ENCODE results near the gene OR10H4.

Gene OR10H4

GRCh38 chr19:15945301-15945700, 3.5 kb upstream of the OR10H4 start:
- no peaks in the 10 kb centered on the region for H3K27me3 ChIP-seq (ENCODE audit: insufficient read depth, low read length, poor library complexity)
- no peak overlapping the region for H3K27ac ChIP-seq (ENCODE audit: low read length)
- H2AFZ ChIP-seq (ENCODE audit: low read depth, low read length), result no peak overlapping the region
- DNase-seq (no peak), ATAC-seq (ENCODE audit: insufficient read depth, low read depth) (no peak)
- H3K4me1 ChIP-seq (ENCODE audit: insufficient read depth, low read length), result no peaks in the 10 kb centered on the region
- H3K36me3 ChIP-seq (ENCODE audit: insufficient read depth, low read length), result no peaks in the 10 kb centered on the region
- no peaks in the 10 kb centered on the region for H3K79me2 ChIP-seq (ENCODE audit: insufficient read depth, low read length)
- no peak overlapping the region for H3K4me2 ChIP-seq (ENCODE audit: insufficient read depth, low read length)
- TF ChIP-seq, protein P1, sequence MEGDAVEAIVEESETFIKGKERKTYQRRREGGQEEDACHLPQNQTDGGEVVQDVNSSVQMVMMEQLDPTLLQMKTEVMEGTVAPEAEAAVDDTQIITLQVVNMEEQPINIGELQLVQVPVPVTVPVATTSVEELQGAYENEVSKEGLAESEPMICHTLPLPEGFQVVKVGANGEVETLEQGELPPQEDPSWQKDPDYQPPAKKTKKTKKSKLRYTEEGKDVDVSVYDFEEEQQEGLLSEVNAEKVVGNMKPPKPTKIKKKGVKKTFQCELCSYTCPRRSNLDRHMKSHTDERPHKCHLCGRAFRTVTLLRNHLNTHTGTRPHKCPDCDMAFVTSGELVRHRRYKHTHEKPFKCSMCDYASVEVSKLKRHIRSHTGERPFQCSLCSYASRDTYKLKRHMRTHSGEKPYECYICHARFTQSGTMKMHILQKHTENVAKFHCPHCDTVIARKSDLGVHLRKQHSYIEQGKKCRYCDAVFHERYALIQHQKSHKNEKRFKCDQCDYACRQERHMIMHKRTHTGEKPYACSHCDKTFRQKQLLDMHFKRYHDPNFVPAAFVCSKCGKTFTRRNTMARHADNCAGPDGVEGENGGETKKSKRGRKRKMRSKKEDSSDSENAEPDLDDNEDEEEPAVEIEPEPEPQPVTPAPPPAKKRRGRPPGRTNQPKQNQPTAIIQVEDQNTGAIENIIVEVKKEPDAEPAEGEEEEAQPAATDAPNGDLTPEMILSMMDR (IDR thresholded peaks at IDR 0.05; ENCODE audit: borderline replicate concordance, extremely low read depth, low read length, poor library complexity, severe bottlenecking), result no peak
- TF ChIP-seq EZH2 (IDR thresholded peaks at IDR 0.05; ENCODE audit: borderline replicate concordance, low read depth, low read length, severe bottlenecking), result no peak
- no peak overlapping the region for H3K9ac ChIP-seq (ENCODE audit: low read depth, low read length)
- H3K9me3 ChIP-seq (ENCODE audit: insufficient read depth, low read length, severe bottlenecking), result peaks cover 16% of the 10 kb centered on the region
- H3K4me3 ChIP-seq (ENCODE audit: low read depth in 1 of 2, low read length in 2 of 2), result no peak overlapping the region
- no peaks in the 10 kb centered on the region for H4K20me1 ChIP-seq (ENCODE audit: insufficient read depth, low read length)

- TF ChIP-seq EZH2 (IDR thresholded peaks at IDR 0.05; ENCODE audit: borderline replicate concordance, low read depth, low read length, severe bottlenecking), result no peak
- TF ChIP-seq, protein P1 (IDR thresholded peaks at IDR 0.05; ENCODE audit: borderline replicate concordance, extremely low read depth, low read length, poor library complexity, severe bottlenecking), result no peak
- H3K9ac ChIP-seq (ENCODE audit: low read depth, low read length), result no peak overlapping the region
- ATAC-seq (ENCODE audit: insufficient read depth, low read depth) (no peak), DNase-seq (no peak)
- H4K20me1 ChIP-seq (ENCODE audit: insufficient read depth, low read length), result no peaks in the 10 kb centered on the region
- H2AFZ ChIP-seq (ENCODE audit: low read depth, low read length), result no peak overlapping the region
- no peaks in the 10 kb centered on the region for H3K4me1 ChIP-seq (ENCODE audit: insufficient read depth, low read length)
- no peaks in the 10 kb centered on the region for H3K27me3 ChIP-seq (ENCODE audit: insufficient read depth, low read length, poor library complexity)
- H3K9me3 ChIP-seq (ENCODE audit: insufficient read depth, low read length, severe bottlenecking), result no peaks in the 10 kb centered on the region
- H3K79me2 ChIP-seq (ENCODE audit: insufficient read depth, low read length), result no peaks in the 10 kb centered on the region
- H3K4me2 ChIP-seq (ENCODE audit: insufficient read depth, low read length), result no peak overlapping the region
- H3K36me3 ChIP-seq (ENCODE audit: insufficient read depth, low read length), result no peaks in the 10 kb centered on the region
- H3K4me3 ChIP-seq (ENCODE audit: low read depth in 1 of 2, low read length in 2 of 2), result no peak overlapping the region
- no peak overlapping the region for H3K27ac ChIP-seq (ENCODE audit: low read length)
Measured at GRCh38 chr19:15954820-15955219, 6.0 kb downstream of the OR10H4 start.

GRCh38 chr19:15962319-15962718, 13.5 kb downstream of the OR10H4 start:
- ATAC-seq (ENCODE audit: insufficient read depth, low read depth), result no peak
- DNase-seq, result peak; percentile 26
- Histone ChIP-seq H3K4me3 (ENCODE audit: low read depth in 1 of 2, low read length in 2 of 2) (no peak overlapping the region), H3K27ac (ENCODE audit: low read length) (no peak overlapping the region), H2AFZ (ENCODE audit: low read depth, low read length) (no peak overlapping the region), H3K9me3 (ENCODE audit: insufficient read depth, low read length, severe bottlenecking) (no peaks in the 10 kb centered on the region), H3K4me2 (ENCODE audit: insufficient read depth, low read length) (no peak overlapping the region), H3K4me1 (ENCODE audit: insufficient read depth, low read length) (no peaks in the 10 kb centered on the region), H3K79me2 (ENCODE audit: insufficient read depth, low read length) (no peaks in the 10 kb centered on the region), H3K27me3 (ENCODE audit: insufficient read depth, low read length, poor library complexity) (no peaks in the 10 kb centered on the region), H4K20me1 (ENCODE audit: insufficient read depth, low read length) (no peaks in the 10 kb centered on the region), H3K9ac (ENCODE audit: low read depth, low read length) (no peak overlapping the region), H3K36me3 (ENCODE audit: insufficient read depth, low read length) (no peaks in the 10 kb centered on the region)
- TF ChIP-seq EZH2 (IDR thresholded peaks at IDR 0.05; ENCODE audit: borderline replicate concordance, low read depth, low read length, severe bottlenecking), result no peak
- TF ChIP-seq, protein P1 (IDR thresholded peaks at IDR 0.05; ENCODE audit: borderline replicate concordance, extremely low read depth, low read length, poor library complexity, severe bottlenecking), result no peak

DNA sequence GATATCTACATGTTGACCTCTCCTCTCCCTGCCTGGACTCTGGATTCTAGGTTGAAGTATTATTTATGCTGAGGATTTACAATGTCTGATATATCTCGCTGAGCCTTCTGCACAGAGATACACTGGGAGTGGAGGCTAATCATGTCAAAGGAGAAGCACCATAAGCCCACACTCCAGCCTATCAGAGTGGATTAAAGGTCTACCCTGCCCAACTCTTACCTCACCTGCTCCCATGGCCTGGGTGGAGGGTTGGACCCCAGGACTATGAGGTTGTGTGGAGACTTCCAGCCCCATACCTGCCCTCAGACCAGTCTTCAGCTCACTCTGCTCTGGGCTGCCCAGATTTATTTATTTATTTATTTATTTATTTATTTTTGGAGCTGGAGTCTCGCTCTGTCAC, 15.4 kb downstream of the OR10H4 start:
- no peak for TF ChIP-seq EZH2 (IDR thresholded peaks at IDR 0.05; ENCODE audit: borderline replicate concordance, low read depth, low read length, severe bottlenecking)
- TF ChIP-seq, protein P1 (IDR thresholded peaks at IDR 0.05; ENCODE audit: borderline replicate concordance, extremely low read depth, low read length, poor library complexity, severe bottlenecking), result no peak
- Histone ChIP-seq H3K9me3 (ENCODE audit: insufficient read depth, low read length, severe bottlenecking) (no peaks in the 10 kb centered on the region), H3K27ac (ENCODE audit: low read length) (no peak overlapping the region), H4K20me1 (ENCODE audit: insufficient read depth, low read length) (no peaks in the 10 kb centered on the region), H3K79me2 (ENCODE audit: insufficient read depth, low read length) (no peaks in the 10 kb centered on the region), H3K9ac (ENCODE audit: low read depth, low read length) (no peak overlapping the region), H3K4me2 (ENCODE audit: insufficient read depth, low read length) (no peak overlapping the region), H3K36me3 (ENCODE audit: insufficient read depth, low read length) (no peaks in the 10 kb centered on the region), H3K4me1 (ENCODE audit: insufficient read depth, low read length) (no peaks in the 10 kb centered on the region), H2AFZ (ENCODE audit: low read depth, low read length) (no peak overlapping the region), H3K27me3 (ENCODE audit: insufficient read depth, low read length, poor library complexity) (no peaks in the 10 kb centered on the region), H3K4me3 (ENCODE audit: low read depth in 1 of 2, low read length in 2 of 2) (no peak overlapping the region)
- no peak for DNase-seq
- no peak for ATAC-seq (ENCODE audit: insufficient read depth, low read depth)

Data from DND-41 (cell line).